WERI-Rb-1 (cell line): ENCODE measurements around the gene CUX1.

Experiments
- DNase-seq: peaks from one replicate; pipeline ENCODE4 v3.0.0-alpha.2; 2020
- H3K27ac ChIP-seq: fragments of 250-450 bp; sonication (Bioruptor Pico); 2 replicates; pipeline ENCODE4 v1.5.1; 2020; ENCODE audit warnings: mild to moderate bottlenecking, moderate library complexity
- H3K27me3 ChIP-seq: fragments of 250-450 bp; sonication (Bioruptor Pico); 2 replicates; pipeline ENCODE4 v1.5.1; 2021; ENCODE audit warnings: mild to moderate bottlenecking, low read depth, moderate library complexity; ENCODE audit not compliant: insufficient read depth, severe bottlenecking
- H3K36me3 ChIP-seq: fragments of 250-450 bp; sonication (Bioruptor Pico); 2 replicates; pipeline ENCODE4 v1.5.1; 2020; ENCODE audit warnings: mild to moderate bottlenecking, moderate library complexity
- H3K4me3 ChIP-seq: 2 replicates; pipeline ENCODE4 v1.5.1; 2011; ENCODE audit warnings: low read depth, mild to moderate bottlenecking, control low read depth, low read length
- H3K9me3 ChIP-seq: fragments of 250-450 bp; sonication (Bioruptor Pico); 2 replicates; pipeline ENCODE4 v1.5.1; 2021; ENCODE audit warnings: mild to moderate bottlenecking, moderate library complexity; ENCODE audit not compliant: severe bottlenecking
- CTCF ChIP-seq: IDR thresholded peaks from 2 replicates; pipeline ENCODE4 v1.5.1; 2011; ENCODE audit warnings: low read depth, mild to moderate bottlenecking, control low read depth, inconsistent platforms, low read length

Gene CUX1

GRCh38 chr7:102115931-102116330, 298.5 kb downstream of the CUX1 start:
- no peak for TF ChIP-seq CTCF
- no peak overlapping the region for H3K4me3 ChIP-seq
- H3K36me3 ChIP-seq, result peaks cover 45% of the 10 kb centered on the region
- no peaks in the 10 kb centered on the region for H3K9me3 ChIP-seq
- no peak for DNase-seq
- no peak overlapping the region for H3K27ac ChIP-seq
- no peaks in the 10 kb centered on the region for H3K27me3 ChIP-seq

GRCh38 chr7:102117743-102118142, 300.3 kb downstream of the CUX1 start:
- peaks cover 40% of the 10 kb centered on the region for H3K36me3 ChIP-seq
- DNase-seq, result no peak
- no peak for TF ChIP-seq CTCF
- no peaks in the 10 kb centered on the region for H3K27me3 ChIP-seq
- H3K9me3 ChIP-seq, result no peaks in the 10 kb centered on the region
- no peak overlapping the region for H3K27ac ChIP-seq
- H3K4me3 ChIP-seq, result no peak overlapping the region

GRCh38 chr7:102119213-102119651, 301.8 kb downstream of the CUX1 start:
- no peak for TF ChIP-seq CTCF
- H3K36me3 ChIP-seq, result peaks cover 34% of the 10 kb centered on the region
- no peaks in the 10 kb centered on the region for H3K27me3 ChIP-seq
- no peak for DNase-seq
- no peak overlapping the region for H3K27ac ChIP-seq
- H3K4me3 ChIP-seq, result no peak overlapping the region
- no peaks in the 10 kb centered on the region for H3K9me3 ChIP-seq

- TF ChIP-seq CTCF, result no peak
- no peak overlapping the region for H3K4me3 ChIP-seq
- no peaks in the 10 kb centered on the region for H3K27me3 ChIP-seq
- no peak for DNase-seq
- H3K9me3 ChIP-seq, result no peaks in the 10 kb centered on the region
- H3K27ac ChIP-seq, result no peak overlapping the region
- H3K36me3 ChIP-seq, result peaks cover 34% of the 10 kb centered on the region
These were observed 302.5 kb downstream of the CUX1 start for GRCh38 chr7:102119925-102120324.

GRCh38 chr7:102120666-102121195, 303.3 kb downstream of the CUX1 start:
- no peak for TF ChIP-seq CTCF
- Histone ChIP-seq H3K27me3 (no peaks in the 10 kb centered on the region), H3K9me3 (no peaks in the 10 kb centered on the region), H3K36me3 (peaks cover 28% of the 10 kb centered on the region), H3K27ac (no peak overlapping the region), H3K4me3 (no peak overlapping the region)
- no peak for DNase-seq

- no peak for TF ChIP-seq CTCF
- Histone ChIP-seq H3K36me3 (peaks cover 16% of the 10 kb centered on the region), H3K9me3 (no peaks in the 10 kb centered on the region), H3K4me3 (no peak overlapping the region), H3K27ac (no peak overlapping the region), H3K27me3 (no peaks in the 10 kb centered on the region)
- DNase-seq, result no peak
These were observed 304.6 kb downstream of the CUX1 start for GRCh38 chr7:102122026-102122425.
